ENCODE data around the gene KCNMA1.

The KCNMA1 gene

DNA sequence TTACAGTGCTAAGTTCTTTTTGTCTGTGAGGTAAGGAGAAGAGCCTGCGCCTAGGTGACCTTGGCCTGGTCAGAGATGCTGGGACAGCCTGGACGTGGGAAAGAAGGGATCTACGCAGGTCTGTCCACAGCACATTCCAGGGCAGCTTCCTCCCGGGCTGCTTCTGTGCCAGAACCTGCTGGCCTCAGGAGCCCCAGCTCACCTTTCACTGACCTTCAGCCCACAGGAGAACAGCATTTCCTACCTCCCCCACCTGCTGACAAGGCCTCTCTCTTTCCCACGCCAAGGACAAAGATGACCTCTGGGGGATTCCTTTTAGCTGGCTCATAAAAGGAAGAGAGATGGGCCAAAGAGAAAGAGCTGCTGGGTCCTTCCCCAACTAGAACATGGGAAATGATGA, 260.6 kb downstream of the KCNMA1 start:
- H3K79me2 ChIP-seq = no peaks in the 10 kb centered on the region
- no peaks in the 10 kb centered on the region for H3K27me3 ChIP-seq (ENCODE audit: control insufficient read depth, insufficient read depth, low read length)
- H2AFZ ChIP-seq = peak overlapping the region; percentile 11
- H3K9me3 ChIP-seq (ENCODE audit: control insufficient read depth, low read length) = no peaks in the 10 kb centered on the region
- H3K36me3 ChIP-seq (ENCODE audit: control insufficient read depth, insufficient read depth, low read length) = no peaks in the 10 kb centered on the region
- no peak overlapping the region for H3K4me3 ChIP-seq (ENCODE audit: low read depth, low read length)
- H3K4me2 ChIP-seq (ENCODE audit: low read length) = no peak overlapping the region
- H3K9ac ChIP-seq = no peak overlapping the region
- peaks cover 3% of the 10 kb centered on the region for H3K4me1 ChIP-seq
- TF ChIP-seq, protein P1, sequence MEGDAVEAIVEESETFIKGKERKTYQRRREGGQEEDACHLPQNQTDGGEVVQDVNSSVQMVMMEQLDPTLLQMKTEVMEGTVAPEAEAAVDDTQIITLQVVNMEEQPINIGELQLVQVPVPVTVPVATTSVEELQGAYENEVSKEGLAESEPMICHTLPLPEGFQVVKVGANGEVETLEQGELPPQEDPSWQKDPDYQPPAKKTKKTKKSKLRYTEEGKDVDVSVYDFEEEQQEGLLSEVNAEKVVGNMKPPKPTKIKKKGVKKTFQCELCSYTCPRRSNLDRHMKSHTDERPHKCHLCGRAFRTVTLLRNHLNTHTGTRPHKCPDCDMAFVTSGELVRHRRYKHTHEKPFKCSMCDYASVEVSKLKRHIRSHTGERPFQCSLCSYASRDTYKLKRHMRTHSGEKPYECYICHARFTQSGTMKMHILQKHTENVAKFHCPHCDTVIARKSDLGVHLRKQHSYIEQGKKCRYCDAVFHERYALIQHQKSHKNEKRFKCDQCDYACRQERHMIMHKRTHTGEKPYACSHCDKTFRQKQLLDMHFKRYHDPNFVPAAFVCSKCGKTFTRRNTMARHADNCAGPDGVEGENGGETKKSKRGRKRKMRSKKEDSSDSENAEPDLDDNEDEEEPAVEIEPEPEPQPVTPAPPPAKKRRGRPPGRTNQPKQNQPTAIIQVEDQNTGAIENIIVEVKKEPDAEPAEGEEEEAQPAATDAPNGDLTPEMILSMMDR (IDR thresholded peaks at IDR 0.05) = no peak
- no peak overlapping the region for H3K27ac ChIP-seq

DNA sequence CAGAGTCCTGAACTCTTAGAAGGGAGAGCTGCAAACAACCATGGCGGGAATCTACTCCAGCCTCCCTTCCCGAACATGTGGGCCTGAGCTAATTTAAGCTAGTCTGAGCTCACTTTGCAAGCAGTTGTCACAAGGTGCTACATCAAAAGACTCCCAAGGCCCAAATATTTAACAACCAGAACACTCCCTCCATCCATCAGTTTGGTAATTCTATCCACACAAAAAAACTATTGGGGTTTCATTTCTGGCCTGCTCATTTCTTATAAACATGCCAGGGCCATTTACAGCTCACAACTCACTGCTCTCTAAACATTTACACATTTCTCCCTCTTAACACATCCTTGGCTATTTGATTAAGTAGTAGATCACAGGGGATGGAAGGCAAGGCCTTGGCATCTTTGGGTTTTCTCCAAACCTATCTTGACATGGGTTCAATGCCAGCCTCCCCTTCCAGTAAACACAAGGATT, 263.4 kb downstream of the KCNMA1 start:
- no peaks in the 10 kb centered on the region for H3K9me3 ChIP-seq (ENCODE audit: control insufficient read depth, low read length)
- no peak overlapping the region for H3K27ac ChIP-seq
- H3K9ac ChIP-seq = no peak overlapping the region
- no peaks in the 10 kb centered on the region for H3K27me3 ChIP-seq (ENCODE audit: control insufficient read depth, insufficient read depth, low read length)
- no peak overlapping the region for H3K4me2 ChIP-seq (ENCODE audit: low read length)
- TF ChIP-seq, protein P1 (IDR thresholded peaks at IDR 0.05) = no peak
- H3K4me3 ChIP-seq (ENCODE audit: low read depth, low read length) = no peak overlapping the region
- no peak overlapping the region for H2AFZ ChIP-seq
- H3K36me3 ChIP-seq (ENCODE audit: control insufficient read depth, insufficient read depth, low read length) = no peaks in the 10 kb centered on the region
- H3K4me1 ChIP-seq = peaks cover 3% of the 10 kb centered on the region
- H3K79me2 ChIP-seq = no peaks in the 10 kb centered on the region

DNA sequence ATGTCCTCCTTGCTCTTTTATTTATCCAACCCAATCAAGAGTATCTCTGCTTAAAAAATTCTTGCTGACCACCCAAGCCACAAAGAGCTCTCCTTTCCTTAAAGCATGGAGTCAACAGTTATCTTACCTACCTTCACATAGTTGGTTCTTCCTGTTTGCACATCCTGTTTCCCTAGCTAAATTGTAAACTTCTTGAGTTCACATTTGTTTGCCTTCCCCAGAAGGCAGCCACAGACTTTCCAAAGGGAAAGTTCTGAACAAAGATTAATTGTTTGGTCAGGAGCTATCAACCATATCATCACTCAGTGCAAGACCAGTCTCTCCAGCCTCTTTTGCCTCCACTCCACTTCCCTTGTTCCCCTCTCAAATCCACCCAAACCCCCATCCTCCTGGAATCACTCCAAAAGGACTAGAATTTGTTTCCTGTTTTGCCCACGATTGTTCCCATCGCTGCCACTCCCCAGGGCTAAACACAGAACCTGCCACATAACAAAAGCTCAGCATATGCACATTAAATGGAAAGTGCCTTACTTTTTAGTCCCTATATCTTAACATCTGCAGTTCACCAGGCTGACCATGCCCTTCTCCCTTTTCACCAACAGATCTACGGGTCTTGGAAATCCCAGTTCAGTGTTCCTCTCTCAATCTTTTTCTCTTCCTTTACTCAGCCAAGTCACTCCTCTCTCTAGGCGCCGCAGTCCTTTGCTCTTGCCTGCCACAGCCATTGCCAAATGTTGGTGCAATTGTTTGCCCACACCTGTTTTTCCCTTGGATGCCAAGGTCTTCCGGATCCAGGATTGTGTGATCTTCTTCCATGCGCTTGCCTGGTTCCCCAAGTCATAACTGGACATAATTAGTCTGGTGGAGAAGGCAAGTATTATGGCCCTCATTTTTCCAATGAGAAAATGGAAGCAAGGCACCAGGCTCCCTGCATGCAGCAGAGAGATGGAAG, 265.5 kb downstream of the KCNMA1 start:
- Histone ChIP-seq H3K4me2 (ENCODE audit: low read length) (no peak overlapping the region), H3K27me3 (ENCODE audit: control insufficient read depth, insufficient read depth, low read length) (no peaks in the 10 kb centered on the region), H3K4me1 (peaks cover 2% of the 10 kb centered on the region), H3K79me2 (no peaks in the 10 kb centered on the region), H3K9ac (no peak overlapping the region), H3K36me3 (ENCODE audit: control insufficient read depth, insufficient read depth, low read length) (no peaks in the 10 kb centered on the region), H3K27ac (no peak overlapping the region), H3K4me3 (ENCODE audit: low read depth, low read length) (no peak overlapping the region), H3K9me3 (ENCODE audit: control insufficient read depth, low read length) (no peaks in the 10 kb centered on the region), H2AFZ (no peak overlapping the region)
- TF ChIP-seq, protein P1 (IDR thresholded peaks at IDR 0.05) = no peak

DNA sequence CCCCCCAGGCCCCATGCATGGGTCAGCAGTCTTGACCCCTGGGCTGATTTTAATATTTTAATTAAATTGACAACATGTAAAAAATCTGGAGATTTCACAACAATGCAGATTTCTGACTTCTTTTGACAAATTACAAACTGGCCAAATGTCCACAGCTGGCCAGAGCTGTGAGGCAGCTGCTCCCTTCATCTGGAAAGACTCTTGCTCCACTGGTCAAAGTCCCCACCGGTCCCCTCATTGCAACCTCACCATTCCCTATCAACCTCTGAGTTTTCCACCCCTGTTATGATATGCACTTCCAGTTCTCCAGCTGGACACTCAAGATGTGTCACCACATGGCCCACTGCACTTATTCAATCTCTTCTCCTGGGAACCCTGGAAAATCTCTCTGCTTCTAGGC, 266.2 kb downstream of the KCNMA1 start:
- Histone ChIP-seq H3K36me3 (ENCODE audit: control insufficient read depth, insufficient read depth, low read length) (no peaks in the 10 kb centered on the region), H3K27ac (no peak overlapping the region), H3K4me3 (ENCODE audit: low read depth, low read length) (no peak overlapping the region), H3K79me2 (no peaks in the 10 kb centered on the region), H3K9me3 (ENCODE audit: control insufficient read depth, low read length) (no peaks in the 10 kb centered on the region), H3K9ac (no peak overlapping the region), H2AFZ (no peak overlapping the region), H3K4me2 (ENCODE audit: low read length) (no peak overlapping the region), H3K27me3 (ENCODE audit: control insufficient read depth, insufficient read depth, low read length) (no peaks in the 10 kb centered on the region), H3K4me1 (no peaks in the 10 kb centered on the region)
- TF ChIP-seq, protein P1 (IDR thresholded peaks at IDR 0.05) = no peak

All from parathyroid adenoma (tissue), 2 donors.